Liver (tissue), 9 donors: Measurements from ENCODE around the gene KRT80. TPM values are rescaled to one million over a fixed set of nuclear protein-coding genes. Genes with fewer than 3 reads are reported as not detected.

ENCODE experiments used
- DNase-seq: peaks from one replicate; pipeline ENCODE4 v3.0.0-alpha.2; 2017; ENCODE audit warnings: low spot score
- H3K27ac ChIP-seq, 2 donors: one replicate each; pipeline ENCODE4 v1.7.0; 2013; ENCODE audit warnings: inconsistent platforms in 2 of 2, low read length in 2 of 2, control low read depth in 1 of 2, low read depth in 1 of 2, mild to moderate bottlenecking in 1 of 2
- H3K27me3 ChIP-seq, 4 donors: one replicate each; pipeline versions ENCODE4 v1.6.1 to v1.7.0; 2013; ENCODE audit warnings: low read length in 3 of 4, inconsistent platforms in 1 of 4, mild to moderate bottlenecking in 1 of 4, moderate library complexity in 1 of 4; ENCODE audit not compliant: control insufficient read depth in 4 of 4, insufficient read depth in 4 of 4
- H3K36me3 ChIP-seq, 4 donors: one replicate each; pipeline versions ENCODE4 v1.6.1 to v1.7.0; 2013; ENCODE audit warnings: low read length in 3 of 4, mild to moderate bottlenecking in 3 of 4, low read depth in 1 of 4, moderate library complexity in 1 of 4; ENCODE audit not compliant: control insufficient read depth in 4 of 4, insufficient read depth in 3 of 4
- H3K4me1 ChIP-seq, 4 donors: one replicate each; pipeline versions ENCODE4 v1.6.1 to v1.7.0; 2013; ENCODE audit warnings: low read length in 3 of 4, mild to moderate bottlenecking in 3 of 4, moderate library complexity in 1 of 4; ENCODE audit not compliant: control insufficient read depth in 4 of 4, insufficient read depth in 4 of 4
- H3K4me3 ChIP-seq, 3 donors: one replicate each; pipeline versions ENCODE4 v1.6.1 to v1.7.0; 2013; ENCODE audit warnings: low read length in 3 of 3, control low read depth in 1 of 3, low read depth in 1 of 3, mild to moderate bottlenecking in 1 of 3
- H3K9ac ChIP-seq, 2 donors: one replicate each; pipeline ENCODE4 v1.7.0; 2013; ENCODE audit warnings: low read length in 2 of 2, mild to moderate bottlenecking in 2 of 2, moderate library complexity in 2 of 2, control low read depth in 1 of 2, low read depth in 1 of 2
- H3K9me3 ChIP-seq, 4 donors: one replicate each; pipeline versions ENCODE4 v1.6.1 to v1.7.0; 2013; ENCODE audit warnings: low read length in 3 of 4; ENCODE audit not compliant: control insufficient read depth in 4 of 4
- CTCF ChIP-seq: fragments of 150-350 bp; IDR thresholded peaks from 2 replicates; pipeline ENCODE4 v1.5.1; 2017; ENCODE audit warnings: improper control_type of control experiment, low read depth, low read length; ENCODE audit not compliant: missing input control
- EGR1 ChIP-seq, 2 donors: IDR thresholded peaks; 2 replicates each; pipeline ENCODE4 v1.6.1; 2016 to 2018; ENCODE audit warnings: antibody characterized with exemption in 2 of 2, low read depth in 2 of 2
- FOXA1 ChIP-seq: IDR thresholded peaks from 2 replicates; pipeline ENCODE4 v1.6.1; 2016; ENCODE audit warnings: antibody characterized with exemption
- FOXA2 ChIP-seq: IDR thresholded peaks from 2 replicates; pipeline ENCODE4 v1.6.1; 2016; ENCODE audit warnings: antibody characterized with exemption
- GABPA ChIP-seq, 2 donors: IDR thresholded peaks in 1 of 2; conservative IDR thresholded peaks in 1 of 2; 2 replicates each; pipeline ENCODE4 v1.6.1; 2016; ENCODE audit warnings: antibody characterized with exemption in 2 of 2, mild to moderate bottlenecking in 1 of 2, moderate library complexity in 1 of 2
- HNF4A ChIP-seq, 2 donors: conservative IDR thresholded peaks; 2 replicates each; pipeline ENCODE4 v1.6.1; 2016; ENCODE audit warnings: antibody characterized with exemption in 2 of 2, mild to moderate bottlenecking in 2 of 2
- HNF4G ChIP-seq: IDR thresholded peaks from 2 replicates; pipeline ENCODE4 v1.6.1; 2016; ENCODE audit warnings: antibody characterized with exemption
- JUND ChIP-seq, 2 donors: IDR thresholded peaks; 2 replicates each; pipeline ENCODE4 v1.6.1; 2016; ENCODE audit warnings: antibody characterized with exemption in 2 of 2
- MAX ChIP-seq: IDR thresholded peaks from 2 replicates; pipeline ENCODE4 v1.6.1; 2016; ENCODE audit warnings: antibody characterized with exemption
- NR2F2 ChIP-seq: IDR thresholded peaks from 2 replicates; pipeline ENCODE4 v1.6.1; 2016; ENCODE audit warnings: antibody characterized with exemption
- RAD21 ChIP-seq, 2 donors: IDR thresholded peaks; 2 replicates each; pipeline ENCODE4 v1.6.1; 2016; ENCODE audit warnings: antibody characterized with exemption in 2 of 2, mild to moderate bottlenecking in 2 of 2
- REST ChIP-seq: IDR thresholded peaks from 2 replicates; pipeline ENCODE4 v1.6.1; 2016; ENCODE audit warnings: antibody characterized with exemption, mild to moderate bottlenecking
- RXRA ChIP-seq, 2 donors: IDR thresholded peaks; 2 replicates each; pipeline ENCODE4 v1.6.1; 2017 to 2018; ENCODE audit warnings: antibody characterized with exemption in 2 of 2, mild to moderate bottlenecking in 1 of 2
- SP1 ChIP-seq: IDR thresholded peaks from 2 replicates; pipeline ENCODE4 v1.6.1; 2018; ENCODE audit warnings: antibody characterized with exemption, mild to moderate bottlenecking
- TAF1 ChIP-seq: conservative IDR thresholded peaks from 2 replicates; pipeline ENCODE4 v1.6.1; 2016; ENCODE audit warnings: antibody characterized with exemption, mild to moderate bottlenecking
- YY1 ChIP-seq: IDR thresholded peaks from 2 replicates; pipeline ENCODE4 v1.6.1; 2016; ENCODE audit warnings: antibody characterized with exemption, mild to moderate bottlenecking
- ZBTB33 ChIP-seq: IDR thresholded peaks from 2 replicates; pipeline ENCODE4 v1.6.1; 2016; ENCODE audit warnings: antibody characterized with exemption
- WGBS: extraction: QIAGEN DNeasy Blood & Tissue Kit; methylation state at CpG from one replicate; pipeline ENCODE4 v1.1.7; 2013; 5-methylcytosine and 5-hydroxymethylcytosine counted together
- polyA plus RNA-seq, 2 donors: library from polyadenylated mRNA; stranded (reverse) in 1 of 2; unstranded in 1 of 2; fragments of 200-250 nt in 1 of 2; fragments of >200 nt in 1 of 2; fragmentation: Nextera tagmentation in 1 of 2; extraction: Ambion mirVana in 1 of 2; gene quantifications; one replicate each; pipeline versions ENCODE4 v1.2.1 to v1.2.3, GENCODE V29; 2013 to 2015
- total RNA-seq, 2 donors: library from RNA; depleted of rRNA; stranded (reverse); fragments of >200 nt; gene quantifications; one replicate each; pipeline ENCODE4 v1.2.3, GENCODE V29; 2014
- donor health status: healthy.
- donor health status: healthy.
- donor health status: healthy.
- donor health status: healthy.
- donor health status: healthy.

The KRT80 gene
- total and polyA plus RNA-seq, 4 donors: 0.04 to 0.12 (median 0.07) TPM

GRCh38 chr12:52130711-52131110, 61.1 kb downstream of the KRT80 start (continued):
- TF ChIP-seq CTCF (no peak), NR2F2 (no peak), ZBTB33 (no peak), HNF4A (conservative IDR thresholded peaks at IDR 0.05) (no peak), EGR1 (IDR thresholded peaks at IDR 0.05; ENCODE audit: low read depth in 2 of 2) (no peak), TAF1 (no peak)

GRCh38 chr12:52127683-52128450, 63.9 kb downstream of the KRT80 start:
- Histone ChIP-seq H3K27ac (no peak overlapping the region), H3K36me3 (no peaks in the 10 kb centered on the region), H3K27me3 (no peaks in the 10 kb centered on the region), H3K9ac (no peak overlapping the region), H3K4me3 (no peak overlapping the region), H3K9me3 (no peaks in the 10 kb centered on the region), H3K4me1 (peaks cover 0 to 7% (median 1%) of the 10 kb centered on the region in 4 donors)
- no peak for DNase-seq
- WGBS: 73% methylated on average over 10 of the region's 10 CpGs
- no peak for TF ChIP-seq SP1
- TF ChIP-seq MAX: no peak
- TF ChIP-seq RXRA (IDR thresholded peaks at IDR 0.05): no peak
- TF ChIP-seq RAD21 (IDR thresholded peaks at IDR 0.05): no peak
- no peak for TF ChIP-seq HNF4G
- TF ChIP-seq REST: no peak
- TF ChIP-seq YY1: no peak
- TF ChIP-seq EGR1 (IDR thresholded peaks at IDR 0.05; ENCODE audit: low read depth in 2 of 2): no peak
- no peak for TF ChIP-seq NR2F2
- TF ChIP-seq FOXA2: no peak
- no peak for TF ChIP-seq CTCF
- TF ChIP-seq HNF4A (conservative IDR thresholded peaks at IDR 0.05): no peak
- TF ChIP-seq JUND (IDR thresholded peaks at IDR 0.05): no peak
- no peak for TF ChIP-seq GABPA (IDR thresholded peaks at IDR 0.05 in 1 of 2, conservative IDR thresholded peaks at IDR 0.05 in 1 of 2)
- no peak for TF ChIP-seq FOXA1
